ENCODE measurements around the gene LHX4.
A peak's percentile ranks its signal among the peaks of the same experiment; 100 is the strongest.

The LHX4 gene

DNA sequence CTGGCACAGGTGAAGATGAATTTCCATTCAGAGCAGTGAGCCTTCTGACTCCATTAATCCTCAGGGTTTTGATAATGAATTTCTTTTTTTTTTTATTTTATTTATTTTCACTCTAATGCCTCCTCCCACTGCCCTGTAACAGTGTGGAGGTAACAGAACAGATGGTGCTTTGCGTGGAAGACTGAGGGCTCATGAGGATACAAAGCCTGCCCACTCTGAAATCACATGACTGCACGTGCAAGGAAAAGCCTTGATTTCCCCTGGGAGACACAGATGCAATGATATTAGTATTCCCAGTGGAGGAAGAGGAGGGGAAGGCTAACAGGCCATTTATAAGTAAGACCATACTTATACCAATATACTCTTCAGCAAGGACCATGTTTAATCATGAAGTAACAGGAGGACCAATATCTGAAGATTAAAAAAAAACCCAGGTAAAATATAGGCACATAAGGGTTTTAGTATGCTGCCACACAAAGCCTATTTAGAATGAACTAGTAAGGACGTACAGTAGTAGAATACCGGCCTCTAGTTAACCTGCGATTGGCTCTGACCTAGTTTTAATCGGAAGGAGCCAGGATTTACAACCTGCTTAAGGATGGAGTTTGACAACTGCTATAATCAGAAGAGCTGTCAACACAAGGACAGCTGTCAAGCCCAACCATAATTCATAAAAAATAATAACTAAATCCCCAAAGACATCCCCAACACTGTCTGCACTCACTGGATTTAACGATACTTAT lies 69.6 kb downstream of the LHX4 start:
- DNase-seq (ENCODE audit: low spot score), result no peak

DNA sequence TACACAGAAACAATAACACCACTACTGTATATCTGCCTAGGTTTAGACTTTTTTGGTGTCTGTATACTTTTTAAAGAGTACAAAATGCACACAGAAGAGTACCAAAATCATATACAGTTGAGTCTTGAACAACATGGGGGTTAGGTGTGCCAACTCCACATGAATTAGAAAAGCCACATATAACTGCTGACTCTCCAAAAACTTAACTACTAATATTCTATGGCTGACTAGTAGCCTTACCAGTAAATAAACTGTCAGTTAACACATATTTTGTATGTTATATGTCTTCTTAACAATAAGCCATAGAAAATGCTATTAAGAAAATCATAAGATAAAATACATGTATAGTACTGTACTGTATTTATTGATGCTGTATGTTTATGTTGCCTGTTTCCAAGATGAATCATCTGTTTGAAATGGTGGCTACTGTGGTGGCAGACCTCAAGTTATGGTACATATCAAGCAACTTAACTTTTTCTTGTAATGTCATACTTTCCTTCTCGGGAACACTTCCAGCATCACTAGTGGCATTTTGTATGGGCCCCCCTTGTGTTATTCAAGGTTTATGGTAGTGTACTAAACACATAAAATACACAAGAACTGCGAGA lies 71.2 kb downstream of the LHX4 start:
- no peak for DNase-seq (ENCODE audit: low spot score)

DNA sequence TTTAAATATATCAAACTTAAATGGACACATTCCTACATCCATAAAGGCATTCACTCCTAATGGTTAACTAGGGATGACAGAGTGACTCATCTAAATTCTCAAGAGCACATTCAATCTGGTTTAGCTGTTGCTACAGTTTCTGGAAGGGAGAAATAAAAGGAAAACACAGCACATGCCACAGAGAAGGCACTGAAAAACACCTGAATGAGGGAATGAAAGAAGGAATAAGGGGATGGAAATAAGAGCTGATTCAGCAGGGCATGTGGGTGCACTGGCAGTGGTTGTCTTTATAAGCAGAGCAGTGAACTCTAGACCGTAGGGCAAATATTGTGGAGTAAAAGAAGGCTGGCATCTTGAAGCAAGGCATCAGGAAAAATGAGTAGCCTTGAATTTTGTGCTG lies 79.3 kb downstream of the LHX4 start:
- DNase-seq (ENCODE audit: low spot score), result peak; percentile 43

DNA sequence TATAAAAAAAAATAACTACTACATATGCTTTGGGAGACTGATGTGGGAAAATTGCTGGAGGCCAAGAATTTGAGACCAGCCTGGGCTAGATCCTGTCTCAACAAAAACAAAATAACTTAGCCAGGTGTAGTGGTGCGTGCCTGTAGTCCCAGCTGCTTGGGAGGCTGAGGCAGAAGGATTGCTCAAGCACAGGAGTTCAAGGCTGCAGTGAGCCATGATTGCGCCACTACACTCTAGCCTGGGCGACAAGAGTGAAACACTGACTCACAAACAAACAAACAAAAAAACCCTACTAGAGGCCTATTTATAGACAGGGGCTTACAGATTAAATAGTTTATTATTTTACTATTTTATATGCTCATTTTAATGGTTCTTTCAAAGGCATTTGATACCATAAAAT lies 80.0 kb downstream of the LHX4 start:
- DNase-seq (ENCODE audit: low spot score), result no peak

DNA sequence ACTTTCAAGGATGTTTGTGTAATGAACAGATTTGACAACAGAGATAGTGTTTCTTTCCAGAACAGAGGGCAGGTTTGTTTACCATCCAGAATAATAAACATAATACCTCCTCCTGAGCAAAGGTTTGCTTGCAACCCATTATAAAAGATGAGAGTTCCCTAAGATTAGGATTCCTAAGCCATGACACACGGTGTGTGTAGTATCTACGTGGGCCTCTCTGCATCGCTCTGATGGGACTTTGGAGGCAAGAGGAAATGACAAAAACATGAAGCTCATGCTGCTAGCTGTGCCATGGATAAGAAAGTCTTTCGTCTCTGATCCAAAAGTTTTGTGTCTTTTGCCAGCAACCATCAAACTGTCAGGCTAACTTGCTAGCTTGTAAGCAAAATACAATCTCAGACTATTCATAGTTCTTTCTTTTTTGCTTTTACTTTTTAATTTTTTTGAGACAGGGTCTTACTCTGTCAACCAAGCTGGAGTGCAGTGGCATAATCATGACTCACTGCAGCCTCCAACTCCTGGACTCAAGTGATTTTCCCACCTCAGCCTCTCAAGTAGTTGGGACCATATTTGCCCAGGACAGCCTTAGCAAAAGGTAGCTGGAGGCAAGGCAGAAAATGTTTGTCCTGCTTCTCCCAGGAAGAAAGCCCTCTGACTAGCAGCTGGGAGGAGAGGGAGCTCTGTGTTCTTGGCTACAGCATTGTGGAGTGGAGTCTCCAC lies 81.1 kb downstream of the LHX4 start:
- DNase-seq (ENCODE audit: low spot score), result no peak

DNA sequence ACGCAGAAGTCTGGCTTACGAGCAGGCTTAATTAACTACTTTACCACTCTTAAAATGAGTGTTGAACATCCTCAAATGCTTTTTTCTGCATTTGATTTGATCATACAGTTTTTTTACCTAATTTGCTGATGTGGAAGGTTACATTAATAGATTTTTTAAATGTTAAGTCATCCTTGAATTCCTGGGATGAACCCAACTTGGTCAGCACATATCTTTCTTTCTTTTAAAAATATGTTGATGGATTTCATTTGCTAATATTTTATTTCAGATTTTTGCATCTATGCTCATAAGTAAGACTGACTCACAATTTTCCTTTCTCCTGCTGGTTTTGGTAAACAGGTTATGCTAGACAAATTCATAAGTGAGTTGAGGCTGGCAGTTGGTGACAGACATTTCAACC lies 82.9 kb downstream of the LHX4 start:
- DNase-seq (ENCODE audit: low spot score), result no peak

DNA sequence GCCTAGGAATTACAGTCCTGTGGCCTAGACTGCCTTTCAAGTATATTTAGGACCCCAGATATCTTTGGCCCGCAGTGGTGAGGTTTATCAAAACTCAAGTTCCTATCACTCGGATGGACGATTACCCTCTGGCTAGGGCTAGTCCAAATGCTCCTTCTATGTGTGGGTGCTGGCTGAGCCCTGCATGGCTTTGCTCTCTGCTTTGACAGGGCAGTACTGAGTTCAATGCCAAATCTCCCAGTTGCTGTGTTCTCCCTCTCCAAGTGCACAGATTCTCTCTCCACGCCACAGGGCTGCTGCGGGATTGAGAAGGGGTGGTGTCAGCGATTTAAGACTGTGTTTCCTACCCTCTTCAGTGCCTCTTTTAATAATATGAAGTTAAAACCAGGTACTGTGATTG lies 97.0 kb downstream of the LHX4 start:
- DNase-seq (ENCODE audit: low spot score), result no peak

All from AG20443 (cell line).